Measurements from ENCODE around the gene CHN2. TPM values are rescaled to one million over a fixed set of nuclear protein-coding genes. Genes with fewer than 3 reads are reported as not detected.

CHN2 gene
- total and polyA plus RNA-seq, 2 donors (not counting 1 experiment from before 2014, with no cell fraction given) = 0.86 to 1.4 TPM

- CTCF ChIA-PET = no interaction called here
- no peak overlapping the region for H3K4me3 ChIP-seq (ENCODE audit: control extremely low read depth in 1 of 5, extremely low read depth in 1 of 5, insufficient read depth in 1 of 5, low read depth in 2 of 5, low read length in 4 of 5)
- Mint-ChIP-seq H3K9me3 (ENCODE audit: insufficient read depth) (no peaks in the 10 kb centered on the region), H3K4me1 (no peaks in the 10 kb centered on the region), H3K27ac (no peak overlapping the region), H3K27me3 (no peaks in the 10 kb centered on the region), H3K4me3 (no peak overlapping the region)
- H3K4me1 ChIP-seq (ENCODE audit: control insufficient read depth in 2 of 2, insufficient read depth in 2 of 2, low read length in 2 of 2) = no peaks in the 10 kb centered on the region
- 100% methylated on average over 2 of the region's 5 CpGs for WGBS (ENCODE audit: insufficient coverage)
- no peak overlapping the region for H3K9ac ChIP-seq (ENCODE audit: low read length)
- H3K27ac ChIP-seq (ENCODE audit: low read length in 2 of 2) = no peak overlapping the region
- H3K36me3 ChIP-seq (replicated peaks in 1 of 2; ENCODE audit: control extremely low read depth in 1 of 2, control insufficient read depth in 1 of 2, extremely low read depth in 1 of 2, insufficient read depth in 2 of 2, low read length in 1 of 2) = no peaks in the 10 kb centered on the region
- DNase-seq (no peak), ATAC-seq (ENCODE audit: low read depth) (no peak)
- POLR2A ChIA-PET = no interaction called here
- intact Hi-C loops (cut with micrococcal nuclease) = no loop called here
- H3K9me3 ChIP-seq (ENCODE audit: control extremely low read depth in 1 of 3, control insufficient read depth in 2 of 3, insufficient read depth in 1 of 3, low read length in 2 of 3) = no peaks in the 10 kb centered on the region
- H3K27me3 ChIP-seq (replicated peaks in 1 of 4; ENCODE audit: control extremely low read depth in 1 of 4, control insufficient read depth in 3 of 4, insufficient read depth in 4 of 4, low read length in 3 of 4) = peaks cover 0 to 2% (median 0%) of the 10 kb centered on the region in 4 experiments
- H3K4me2 ChIP-seq (replicated peaks; ENCODE audit: low read depth, low read length, poor library complexity, severe bottlenecking) = no peak overlapping the region
- H3K79me2 ChIP-seq (ENCODE audit: control insufficient read depth, insufficient read depth, low read length) = no peaks in the 10 kb centered on the region
- H4K20me1 ChIP-seq (ENCODE audit: control insufficient read depth, insufficient read depth, low read length, poor library complexity, severe bottlenecking) = no peaks in the 10 kb centered on the region
- TF ChIP-seq CTCF (IDR thresholded peaks at IDR 0.05) (no peak), EZH2 (IDR thresholded peaks at IDR 0.05; ENCODE audit: borderline replicate concordance, insufficient read depth, low read depth, low read length, poor library complexity, severe bottlenecking) (no peak)
- H2AFZ ChIP-seq (ENCODE audit: insufficient read depth, low read depth, low read length, poor library complexity, severe bottlenecking) = no peak overlapping the region
These were observed 272.8 kb downstream of the CHN2 start for GRCh38 chr7:29467193-29467926.

DNA sequence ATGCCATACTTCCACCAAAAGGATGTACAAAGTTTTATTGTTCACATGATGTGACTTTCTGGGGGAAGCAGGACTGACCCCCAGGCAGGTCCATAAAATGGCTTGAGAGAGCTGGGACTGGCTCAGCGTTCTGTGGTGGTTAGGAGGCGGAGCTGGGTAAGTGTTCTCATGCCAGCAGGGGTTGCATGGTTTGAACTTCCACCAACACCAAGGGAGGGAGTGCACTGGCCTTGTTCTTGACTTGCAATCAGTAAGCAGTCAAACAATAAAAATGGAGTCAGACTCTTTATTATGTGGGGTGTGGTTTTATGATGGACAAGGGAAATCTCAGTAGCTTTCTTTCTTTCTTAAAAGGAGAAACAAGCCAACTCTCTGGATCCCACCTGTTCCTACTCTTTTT is 273.6 kb downstream of the CHN2 start:
- POLR2A ChIA-PET = no interaction called here
- no peaks in the 10 kb centered on the region for H3K9me3 ChIP-seq (ENCODE audit: control extremely low read depth in 1 of 3, control insufficient read depth in 2 of 3, insufficient read depth in 1 of 3, low read length in 2 of 3)
- intact Hi-C loops (cut with micrococcal nuclease) = no loop called here
- CTCF ChIA-PET = no interaction called here
- H3K4me3 ChIP-seq (ENCODE audit: control extremely low read depth in 1 of 5, extremely low read depth in 1 of 5, insufficient read depth in 1 of 5, low read depth in 2 of 5, low read length in 4 of 5) = no peak overlapping the region
- TF ChIP-seq CTCF (IDR thresholded peaks at IDR 0.05) (no peak), EZH2 (IDR thresholded peaks at IDR 0.05; ENCODE audit: borderline replicate concordance, insufficient read depth, low read depth, low read length, poor library complexity, severe bottlenecking) (no peak)
- no peak overlapping the region for H3K4me3 Mint-ChIP-seq
- no peaks in the 10 kb centered on the region for H4K20me1 ChIP-seq (ENCODE audit: control insufficient read depth, insufficient read depth, low read length, poor library complexity, severe bottlenecking)
- WGBS (ENCODE audit: insufficient coverage) = 100% methylated on average over 1 of the region's 2 CpGs
- no peaks in the 10 kb centered on the region for H3K4me1 ChIP-seq (ENCODE audit: control insufficient read depth in 2 of 2, insufficient read depth in 2 of 2, low read length in 2 of 2)
- no peaks in the 10 kb centered on the region for H3K9me3 Mint-ChIP-seq (ENCODE audit: insufficient read depth)
- no peaks in the 10 kb centered on the region for H3K27me3 Mint-ChIP-seq
- H3K27ac Mint-ChIP-seq = no peak overlapping the region
- peaks cover 0 to 2% (median 0%) of the 10 kb centered on the region in 4 experiments for H3K27me3 ChIP-seq (replicated peaks in 1 of 4; ENCODE audit: control extremely low read depth in 1 of 4, control insufficient read depth in 3 of 4, insufficient read depth in 4 of 4, low read length in 3 of 4)
- no peak overlapping the region for H3K27ac ChIP-seq (ENCODE audit: low read length in 2 of 2)
- no peak overlapping the region for H2AFZ ChIP-seq (ENCODE audit: insufficient read depth, low read depth, low read length, poor library complexity, severe bottlenecking)
- ATAC-seq (ENCODE audit: low read depth) = no peak
- H3K36me3 ChIP-seq (replicated peaks in 1 of 2; ENCODE audit: control extremely low read depth in 1 of 2, control insufficient read depth in 1 of 2, extremely low read depth in 1 of 2, insufficient read depth in 2 of 2, low read length in 1 of 2) = no peaks in the 10 kb centered on the region
- no peak overlapping the region for H3K4me2 ChIP-seq (replicated peaks; ENCODE audit: low read depth, low read length, poor library complexity, severe bottlenecking)
- H3K4me1 Mint-ChIP-seq = no peaks in the 10 kb centered on the region
- H3K9ac ChIP-seq (ENCODE audit: low read length) = no peak overlapping the region
- H3K79me2 ChIP-seq (ENCODE audit: control insufficient read depth, insufficient read depth, low read length) = no peaks in the 10 kb centered on the region
- no peak for DNase-seq

All from B cell (primary cell).